ENCODE data around the gene CPLX1. TPM values are rescaled to one million over a fixed set of nuclear protein-coding genes. Genes with fewer than 3 reads are reported as not detected.
A peak's percentile ranks its signal among the peaks of the same experiment; 100 is the strongest.

The CPLX1 gene
- total RNA-seq, 2 donors from 2014 or later = 1.0 to 1.9 TPM

DNA sequence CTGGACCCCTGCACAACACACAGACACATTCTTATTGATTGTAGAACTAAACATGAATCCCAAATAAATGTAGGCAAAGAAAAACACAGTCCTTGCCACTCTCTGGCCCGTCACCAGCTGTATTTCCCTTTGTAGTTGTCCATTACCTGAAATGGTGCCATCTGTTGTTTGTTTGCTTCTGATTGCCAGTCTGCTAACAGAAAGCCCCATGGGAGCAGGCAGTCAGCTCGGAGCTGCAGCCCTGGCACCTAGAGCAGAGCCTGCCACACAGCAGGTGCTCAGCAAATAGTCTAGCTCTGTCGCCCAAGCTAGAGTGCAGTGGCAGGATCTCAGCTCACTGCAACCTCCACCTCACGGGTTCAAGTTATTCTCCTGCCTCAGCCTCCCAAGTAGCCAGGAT lies 28.9 kb downstream of the CPLX1 start:
- WGBS, 2 experiments (ENCODE audit: insufficient coverage in 1 of 2, insufficient read length in 1 of 2) = 91 to 92% methylated on average over 4 of the region's 4 CpGs
- Mint-ChIP-seq H3K27ac (no peak overlapping the region), H3K27me3 (ENCODE audit: insufficient read depth) (peaks cover 51% of the 10 kb centered on the region), H3K4me3 (no peak overlapping the region), H3K4me1 (peaks cover 8% of the 10 kb centered on the region), H3K9me3 (no peaks in the 10 kb centered on the region), H3K36me3 (ENCODE audit: low read depth) (no peaks in the 10 kb centered on the region)
- H3K4me1 ChIP-seq (ENCODE audit: control insufficient read depth, insufficient read depth, low read length) = no peaks in the 10 kb centered on the region
- H3K27ac ChIP-seq (ENCODE audit: low read depth, low read length) = no peak overlapping the region
- peaks cover 47% of the 10 kb centered on the region for H3K27me3 ChIP-seq (ENCODE audit: control insufficient read depth, insufficient read depth, low read length, poor library complexity, severe bottlenecking)
- DNase-seq = no peak
- H3K36me3 ChIP-seq (ENCODE audit: control insufficient read depth, insufficient read depth, low read length) = no peaks in the 10 kb centered on the region
- no peak overlapping the region for H3K9ac ChIP-seq (ENCODE audit: extremely low read depth, low read length, poor library complexity, severe bottlenecking)
- H3K9me3 ChIP-seq (ENCODE audit: control insufficient read depth, low read length) = no peaks in the 10 kb centered on the region
- TF ChIP-seq, protein P1, sequence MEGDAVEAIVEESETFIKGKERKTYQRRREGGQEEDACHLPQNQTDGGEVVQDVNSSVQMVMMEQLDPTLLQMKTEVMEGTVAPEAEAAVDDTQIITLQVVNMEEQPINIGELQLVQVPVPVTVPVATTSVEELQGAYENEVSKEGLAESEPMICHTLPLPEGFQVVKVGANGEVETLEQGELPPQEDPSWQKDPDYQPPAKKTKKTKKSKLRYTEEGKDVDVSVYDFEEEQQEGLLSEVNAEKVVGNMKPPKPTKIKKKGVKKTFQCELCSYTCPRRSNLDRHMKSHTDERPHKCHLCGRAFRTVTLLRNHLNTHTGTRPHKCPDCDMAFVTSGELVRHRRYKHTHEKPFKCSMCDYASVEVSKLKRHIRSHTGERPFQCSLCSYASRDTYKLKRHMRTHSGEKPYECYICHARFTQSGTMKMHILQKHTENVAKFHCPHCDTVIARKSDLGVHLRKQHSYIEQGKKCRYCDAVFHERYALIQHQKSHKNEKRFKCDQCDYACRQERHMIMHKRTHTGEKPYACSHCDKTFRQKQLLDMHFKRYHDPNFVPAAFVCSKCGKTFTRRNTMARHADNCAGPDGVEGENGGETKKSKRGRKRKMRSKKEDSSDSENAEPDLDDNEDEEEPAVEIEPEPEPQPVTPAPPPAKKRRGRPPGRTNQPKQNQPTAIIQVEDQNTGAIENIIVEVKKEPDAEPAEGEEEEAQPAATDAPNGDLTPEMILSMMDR (conservative IDR thresholded peaks at IDR 0.05) = no peak
- H3K4me3 ChIP-seq (ENCODE audit: low read length) = no peak overlapping the region

DNA sequence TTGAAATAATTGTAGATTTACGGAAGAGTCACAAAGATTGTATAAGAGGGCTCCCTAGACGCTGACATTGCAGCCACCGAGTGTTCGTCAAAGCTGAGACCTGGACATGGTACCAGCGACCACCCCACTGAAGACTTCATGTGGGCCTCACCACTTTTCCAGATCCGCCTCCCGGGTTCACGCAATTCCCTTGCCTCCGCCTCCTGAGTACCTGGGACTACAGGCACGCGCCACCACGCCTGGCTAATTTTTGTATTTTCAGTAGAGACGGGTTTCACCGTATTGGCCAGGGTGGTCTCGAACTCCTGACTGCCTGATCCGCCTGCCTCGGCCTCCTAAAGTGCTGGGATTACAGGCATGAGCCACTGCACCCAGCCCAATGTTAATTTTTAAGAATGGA lies 29.7 kb downstream of the CPLX1 start:
- no peaks in the 10 kb centered on the region for H3K36me3 ChIP-seq (ENCODE audit: control insufficient read depth, insufficient read depth, low read length)
- H3K4me1 ChIP-seq (ENCODE audit: control insufficient read depth, insufficient read depth, low read length) = no peaks in the 10 kb centered on the region
- 80 to 86% methylated on average over 17 of the region's 17 CpGs for WGBS, 2 experiments (ENCODE audit: insufficient coverage in 1 of 2, insufficient read length in 1 of 2)
- no peak overlapping the region for H3K4me3 ChIP-seq (ENCODE audit: low read length)
- no peak overlapping the region for H3K9ac ChIP-seq (ENCODE audit: extremely low read depth, low read length, poor library complexity, severe bottlenecking)
- H3K4me3 Mint-ChIP-seq = no peak overlapping the region
- TF ChIP-seq, protein P1 (conservative IDR thresholded peaks at IDR 0.05) = no peak
- peaks cover 46% of the 10 kb centered on the region for H3K27me3 Mint-ChIP-seq (ENCODE audit: insufficient read depth)
- H3K9me3 Mint-ChIP-seq = no peaks in the 10 kb centered on the region
- DNase-seq = peak; percentile 16
- H3K27ac Mint-ChIP-seq = no peak overlapping the region
- no peaks in the 10 kb centered on the region for H3K36me3 Mint-ChIP-seq (ENCODE audit: low read depth)
- H3K27ac ChIP-seq (ENCODE audit: low read depth, low read length) = no peak overlapping the region
- H3K27me3 ChIP-seq (ENCODE audit: control insufficient read depth, insufficient read depth, low read length, poor library complexity, severe bottlenecking) = peaks cover 47% of the 10 kb centered on the region
- H3K4me1 Mint-ChIP-seq = peaks cover 8% of the 10 kb centered on the region
- H3K9me3 ChIP-seq (ENCODE audit: control insufficient read depth, low read length) = no peaks in the 10 kb centered on the region

DNA sequence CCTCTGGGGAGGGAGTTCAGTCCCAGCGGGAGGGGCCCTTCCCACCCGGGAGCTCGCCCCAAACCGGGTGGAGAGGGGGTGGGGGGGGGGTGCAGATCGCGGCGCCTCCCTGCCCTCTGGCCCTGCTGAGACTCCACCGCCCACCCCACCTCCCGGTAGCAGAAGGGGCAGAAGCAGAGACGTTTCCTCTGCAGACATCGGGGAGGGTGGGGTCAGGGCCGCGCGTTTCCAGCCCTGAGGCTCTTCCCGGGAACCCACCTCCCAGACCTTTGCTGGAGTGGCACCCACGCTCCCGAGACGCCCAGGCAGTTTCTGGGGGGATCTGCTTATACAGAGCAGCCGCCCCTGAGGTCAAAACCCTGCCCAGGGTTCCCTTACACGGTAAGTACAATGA lies 30.2 kb downstream of the CPLX1 start:
- H3K4me1 ChIP-seq (ENCODE audit: control insufficient read depth, insufficient read depth, low read length) = no peaks in the 10 kb centered on the region
- H3K27ac Mint-ChIP-seq = no peak overlapping the region
- no peak overlapping the region for H3K4me3 ChIP-seq (ENCODE audit: low read length)
- TF ChIP-seq, protein P1 (conservative IDR thresholded peaks at IDR 0.05) = no peak
- no peak overlapping the region for H3K9ac ChIP-seq (ENCODE audit: extremely low read depth, low read length, poor library complexity, severe bottlenecking)
- H3K27me3 Mint-ChIP-seq (ENCODE audit: insufficient read depth) = peaks cover 48% of the 10 kb centered on the region
- peak overlapping the region; percentile 35 for H3K4me3 Mint-ChIP-seq
- DNase-seq = peak; percentile 44
- no peaks in the 10 kb centered on the region for H3K9me3 Mint-ChIP-seq
- H3K27ac ChIP-seq (ENCODE audit: low read depth, low read length) = no peak overlapping the region
- 50 to 54% methylated on average over 10 to 17 of the region's 20 CpGs for WGBS, 2 experiments (ENCODE audit: insufficient coverage in 1 of 2, insufficient read length in 1 of 2)
- H3K27me3 ChIP-seq (ENCODE audit: control insufficient read depth, insufficient read depth, low read length, poor library complexity, severe bottlenecking) = peaks cover 47% of the 10 kb centered on the region
- no peaks in the 10 kb centered on the region for H3K36me3 ChIP-seq (ENCODE audit: control insufficient read depth, insufficient read depth, low read length)
- no peaks in the 10 kb centered on the region for H3K36me3 Mint-ChIP-seq (ENCODE audit: low read depth)
- peaks cover 8% of the 10 kb centered on the region for H3K4me1 Mint-ChIP-seq
- no peaks in the 10 kb centered on the region for H3K9me3 ChIP-seq (ENCODE audit: control insufficient read depth, low read length)
